ENCODE results near the gene TCF15. TPM values are rescaled to one million over a fixed set of nuclear protein-coding genes. Genes with fewer than 3 reads are reported as not detected.

The TCF15 gene
- total and polyA plus RNA-seq, 2 of the 8 experiments (the other 6 are each of a cell fraction or from before 2014, with no cell fraction given) = 3.7 to 6.9 TPM

DNA sequence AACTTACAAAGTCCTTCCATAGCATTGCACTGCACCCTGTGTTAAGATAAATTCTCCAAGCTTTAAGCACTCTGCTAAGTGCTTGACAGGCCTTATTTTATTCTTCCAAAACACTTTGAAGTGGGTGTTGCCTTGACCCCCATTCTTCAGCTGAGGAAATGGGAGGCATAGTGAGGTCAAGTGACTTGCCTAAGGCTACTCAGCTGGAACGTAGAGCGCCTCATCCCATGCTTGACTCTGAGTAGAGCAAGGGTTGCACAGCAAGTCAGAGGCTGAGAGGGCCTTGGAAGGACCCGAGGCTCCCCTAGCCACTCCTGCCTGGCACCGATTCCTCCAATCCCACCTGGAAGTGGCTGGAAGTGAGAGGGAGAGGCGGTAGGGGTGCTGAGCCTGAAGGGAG lies 46.9 kb downstream of the TCF15 start:
- no peak overlapping the region for H4K8ac ChIP-seq (ENCODE audit: extremely low read depth, insufficient read depth, low read length)
- no peak overlapping the region for H3K23ac ChIP-seq (ENCODE audit: insufficient read length)
- H3K4me2 ChIP-seq (ENCODE audit: insufficient read depth in 1 of 2, low read depth in 2 of 2, low read length in 2 of 2) = no peak overlapping the region
- no peak overlapping the region for H2BK120ac ChIP-seq (replicated peaks; ENCODE audit: low read depth, low read length)
- no peak overlapping the region for H2AK5ac ChIP-seq (ENCODE audit: low read depth, low read length)
- no peak for DNase-seq (ENCODE audit: low read depth in 1 of 2, low spot score in 2 of 2)
- no peak overlapping the region for H3K18ac ChIP-seq (ENCODE audit: extremely low read depth, low read length)
- H4K20me1 ChIP-seq (replicated peaks in 1 of 2; ENCODE audit: control insufficient read depth in 1 of 2, insufficient read depth in 2 of 2, low read length in 2 of 2) = no peaks in the 10 kb centered on the region
- no peak overlapping the region for H3K9ac ChIP-seq (replicated peaks in 1 of 4; ENCODE audit: extremely low read depth in 1 of 4, low read depth in 3 of 4, low read length in 3 of 4)
- CTCF ChIA-PET (ENCODE audit: partially characterized antibody) = interaction anchor here (0.6 to 6.1 kb wide), 32 partner anchors 11 to 212 kb away, joined by 3 to 142 read pairs (median 4); partner anchors contain the start of gene CSNK2A1
- no peak overlapping the region for H2BK15ac ChIP-seq (ENCODE audit: low read length)
- H3K36me3 ChIP-seq (ENCODE audit: control insufficient read depth in 2 of 4, insufficient read depth in 4 of 4, low read length in 3 of 4) = no peaks in the 10 kb centered on the region
- WGBS, 2 experiments (ENCODE audit: extremely low coverage in 1 of 2, insufficient coverage in 1 of 2, insufficient read length in 1 of 2, insufficient replicate concordance in 2 of 2, low coverage in 1 of 2, low lambda C conversion rate in 2 of 2, missing lambda C conversion rate in 1 of 2) = 90% methylated on average over 5 of the region's 5 CpGs; no CpG with 5 or more reads in 1 of the 2 experiments
- no peak overlapping the region for H2AFZ ChIP-seq (ENCODE audit: low read length)
- H3K79me2 ChIP-seq (ENCODE audit: control insufficient read depth in 1 of 2, insufficient read depth in 2 of 2, low read length in 2 of 2) = no peaks in the 10 kb centered on the region
- H3K9me3 ChIP-seq (ENCODE audit: insufficient read depth in 2 of 2, low read depth in 1 of 2, low read length in 1 of 2) = no peaks in the 10 kb centered on the region
- H4K5ac ChIP-seq (ENCODE audit: insufficient read length, low read depth, low read length) = no peak overlapping the region
- H3K4me3 ChIP-seq (ENCODE audit: extremely low read depth in 1 of 4, insufficient read depth in 2 of 4, low read depth in 3 of 4, low read length in 4 of 4) = no peak overlapping the region
- H4K91ac ChIP-seq (replicated peaks; ENCODE audit: insufficient read length, low read length) = no peak overlapping the region
- no peak for FAIRE-seq
- no peaks in the 10 kb centered on the region for H3K23me2 ChIP-seq (ENCODE audit: low read depth, low read length)
- no peak overlapping the region for H2BK5ac ChIP-seq (ENCODE audit: low read depth, low read length)
- no peak overlapping the region for H3K27ac ChIP-seq (ENCODE audit: low read depth, low read length)
- H3K27me3 ChIP-seq (replicated peaks in 1 of 4; ENCODE audit: control insufficient read depth in 3 of 4, extremely low read depth in 1 of 4, insufficient read depth in 3 of 4, low read length in 3 of 4) = no peaks in the 10 kb centered on the region
- no peak overlapping the region for H3K4ac ChIP-seq (replicated peaks; ENCODE audit: insufficient read length, low read depth, low read length)
- H3K4me1 ChIP-seq (replicated peaks in 1 of 4; ENCODE audit: control insufficient read depth in 3 of 4, insufficient read depth in 4 of 4, low read length in 3 of 4) = peaks cover 0 to 5% (median 0%) of the 10 kb centered on the region in 4 experiments; a peak in 2 of 7 replicates
- no peaks in the 10 kb centered on the region for H3K79me1 ChIP-seq (ENCODE audit: low read depth, low read length)
- no peak overlapping the region for H3K56ac ChIP-seq (replicated peaks; ENCODE audit: insufficient read length, low read depth, low read length)
- H2BK20ac ChIP-seq (ENCODE audit: low read length) = no peak overlapping the region
- H2BK12ac ChIP-seq (ENCODE audit: low read depth, low read length) = no peak overlapping the region
- TF ChIP-seq FOSL1 (IDR thresholded peaks at IDR 0.05; ENCODE audit: insufficient read depth, low read depth, low read length) = no peak
- TF ChIP-seq RXRA (IDR thresholded peaks at IDR 0.05; ENCODE audit: insufficient read depth, low read depth, low read length) = no peak
- no peak for TF ChIP-seq SP4 (IDR thresholded peaks at IDR 0.05; ENCODE audit: low read length)
- TF ChIP-seq TEAD4 (IDR thresholded peaks at IDR 0.05; ENCODE audit: low read depth, low read length) = no peak
- TF ChIP-seq RNF2 (IDR thresholded peaks at IDR 0.05; ENCODE audit: borderline replicate concordance, low read depth, low read length, missing control alignments, poor library complexity, severe bottlenecking) = no peak
- H3K14ac ChIP-seq (ENCODE audit: insufficient read length) = no peak overlapping the region
- POLR2A ChIA-PET (ENCODE audit: partially characterized antibody) = interaction anchor here (1.8 to 3.4 kb wide), 2 partner anchors 11 to 82 kb away, joined by 7 to 18 read pairs; no protein-coding TSS in a partner anchor

All from H1 (cell line).